Measurements from ENCODE around the gene IWS1. TPM values are rescaled to one million over a fixed set of nuclear protein-coding genes. Genes with fewer than 3 reads are reported as not detected.

Gene IWS1
- polyA plus RNA-seq, 3 donors from 2014 or later = 3.8 to 32.2 (median 13.1) TPM

GRCh38 chr2:127514076-127514475 is 12.2 kb downstream of the IWS1 start:
- H3K4me1 Mint-ChIP-seq = peaks cover 70 to 90% of the 10 kb centered on the region in 2 donors
- no peak overlapping the region for H3K4me3 Mint-ChIP-seq
- no peaks in the 10 kb centered on the region for H3K27me3 Mint-ChIP-seq (ENCODE audit: low read depth in 3 of 3)

GRCh38 chr2:127512362-127512761 is 13.9 kb downstream of the IWS1 start:
- no peak for DNase-seq
- peaks cover 0 to 16% (median 9%) of the 10 kb centered on the region in 3 donors for H3K36me3 Mint-ChIP-seq
- H3K4me1 Mint-ChIP-seq = peaks cover 77 to 100% of the 10 kb centered on the region in 2 donors
- no peaks in the 10 kb centered on the region for H3K9me3 Mint-ChIP-seq
- peak overlapping the region in 5 of 6 donors; percentile 8 to 75 (median 12) for H3K27ac Mint-ChIP-seq
- H3K4me3 Mint-ChIP-seq = no peak overlapping the region
- H3K27me3 Mint-ChIP-seq (ENCODE audit: low read depth in 3 of 3) = no peaks in the 10 kb centered on the region

More at GRCh38 chr2:127514076-127514475, 12.2 kb downstream of the IWS1 start:
- H3K27ac Mint-ChIP-seq = peak overlapping the region in 3 of 6 donors; percentile 14 to 41 (median 35)
- H3K36me3 Mint-ChIP-seq = peaks cover 4 to 21% (median 14%) of the 10 kb centered on the region in 3 donors
- no peak for DNase-seq
- no peaks in the 10 kb centered on the region for H3K9me3 Mint-ChIP-seq

- Mint-ChIP-seq H3K9me3 (no peaks in the 10 kb centered on the region), H3K4me1 (peaks cover 74 to 100% of the 10 kb centered on the region in 2 donors), H3K27ac (peak overlapping the region; percentile 12 to 77 (median 40)), H3K36me3 (peaks cover 0 to 12% (median 4%) of the 10 kb centered on the region in 3 donors), H3K4me3 (no peak overlapping the region), H3K27me3 (ENCODE audit: low read depth in 3 of 3) (no peaks in the 10 kb centered on the region)
- no peak for DNase-seq
Observed at GRCh38 chr2:127511917-127512316, 14.4 kb downstream of the IWS1 start.

GRCh38 chr2:127511090-127511695 is 15.1 kb downstream of the IWS1 start:
- DNase-seq = no peak
- Mint-ChIP-seq H3K27ac (peak overlapping the region; percentile 1 to 77 (median 43)), H3K27me3 (ENCODE audit: low read depth in 3 of 3) (no peaks in the 10 kb centered on the region), H3K4me3 (no peak overlapping the region), H3K9me3 (no peaks in the 10 kb centered on the region), H3K4me1 (peaks cover 74 to 97% of the 10 kb centered on the region in 2 donors), H3K36me3 (peaks cover 0 to 10% (median 4%) of the 10 kb centered on the region in 3 donors)

GRCh38 chr2:127510073-127510472 is 16.2 kb downstream of the IWS1 start:
- Mint-ChIP-seq H3K4me1 (peaks cover 67 to 86% of the 10 kb centered on the region in 2 donors), H3K9me3 (no peaks in the 10 kb centered on the region), H3K36me3 (peaks cover 0 to 7% (median 4%) of the 10 kb centered on the region in 3 donors), H3K27me3 (ENCODE audit: low read depth in 3 of 3) (no peaks in the 10 kb centered on the region), H3K27ac (peak overlapping the region in 4 of 6 donors; percentile 1 to 57 (median 13)), H3K4me3 (no peak overlapping the region)
- no peak for DNase-seq

- DNase-seq = no peak
- no peaks in the 10 kb centered on the region for H3K27me3 Mint-ChIP-seq (ENCODE audit: low read depth in 3 of 3)
- H3K9me3 Mint-ChIP-seq = no peaks in the 10 kb centered on the region
- peak overlapping the region in 2 of 6 donors; percentile 9 to 45 for H3K27ac Mint-ChIP-seq
- no peak overlapping the region for H3K4me3 Mint-ChIP-seq
- peaks cover 3 to 20% (median 6%) of the 10 kb centered on the region in 3 donors for H3K36me3 Mint-ChIP-seq
- peaks cover 55 to 72% of the 10 kb centered on the region in 2 donors for H3K4me1 Mint-ChIP-seq
Observed at GRCh38 chr2:127508631-127509034, 17.7 kb downstream of the IWS1 start.

GRCh38 chr2:127508023-127508630 is 18.2 kb downstream of the IWS1 start:
- DNase-seq = no peak
- H3K27me3 Mint-ChIP-seq (ENCODE audit: low read depth in 3 of 3) = no peaks in the 10 kb centered on the region
- peaks cover 6 to 23% (median 9%) of the 10 kb centered on the region in 3 donors for H3K36me3 Mint-ChIP-seq
- H3K27ac Mint-ChIP-seq = peak overlapping the region in 3 of 6 donors; percentile 7 to 45 (median 15)
- H3K9me3 Mint-ChIP-seq = no peaks in the 10 kb centered on the region
- H3K4me1 Mint-ChIP-seq = peaks cover 51 to 67% of the 10 kb centered on the region in 2 donors
- H3K4me3 Mint-ChIP-seq = no peak overlapping the region

- Mint-ChIP-seq H3K36me3 (peaks cover 19 to 37% (median 22%) of the 10 kb centered on the region in 3 donors), H3K27me3 (ENCODE audit: low read depth in 3 of 3) (no peaks in the 10 kb centered on the region), H3K9me3 (no peaks in the 10 kb centered on the region), H3K4me1 (peaks cover 35 to 51% of the 10 kb centered on the region in 2 donors), H3K4me3 (no peak overlapping the region), H3K27ac (no peak overlapping the region)
- no peak for DNase-seq
Observed at GRCh38 chr2:127506510-127506909, 19.8 kb downstream of the IWS1 start.

GRCh38 chr2:127504552-127505430 is 21.5 kb downstream of the IWS1 start:
- Mint-ChIP-seq H3K4me1 (peaks cover 21 to 33% of the 10 kb centered on the region in 2 donors), H3K36me3 (peaks cover 25 to 52% (median 36%) of the 10 kb centered on the region in 3 donors), H3K4me3 (no peak overlapping the region), H3K27me3 (ENCODE audit: low read depth in 3 of 3) (no peaks in the 10 kb centered on the region), H3K27ac (peak overlapping the region in 1 of 6 donors; percentile 0), H3K9me3 (no peaks in the 10 kb centered on the region)
- no peak for DNase-seq

GRCh38 chr2:127503491-127503890 is 22.8 kb downstream of the IWS1 start:
- no peaks in the 10 kb centered on the region for H3K27me3 Mint-ChIP-seq (ENCODE audit: low read depth in 3 of 3)
- H3K36me3 Mint-ChIP-seq = peaks cover 30 to 61% (median 41%) of the 10 kb centered on the region in 3 donors
- H3K4me3 Mint-ChIP-seq = no peak overlapping the region
- no peak for DNase-seq
- peak overlapping the region in 1 of 6 donors; percentile 1 for H3K27ac Mint-ChIP-seq
- H3K9me3 Mint-ChIP-seq = no peaks in the 10 kb centered on the region
- H3K4me1 Mint-ChIP-seq = peaks cover 14 to 20% of the 10 kb centered on the region in 2 donors

- Mint-ChIP-seq H3K36me3 (peaks cover 33 to 69% (median 61%) of the 10 kb centered on the region in 3 donors), H3K4me3 (no peak overlapping the region)
Observed at GRCh38 chr2:127498386-127498785, 27.9 kb downstream of the IWS1 start.

GRCh38 chr2:127490283-127490682 is 36.0 kb downstream of the IWS1 start:
- Mint-ChIP-seq H3K4me3 (no peak overlapping the region), H3K27me3 (ENCODE audit: low read depth in 3 of 3) (peaks cover 0 to 1% (median 0%) of the 10 kb centered on the region in 3 donors), H3K27ac (no peak overlapping the region), H3K36me3 (peaks cover 28 to 58% (median 50%) of the 10 kb centered on the region in 3 donors), H3K9me3 (no peaks in the 10 kb centered on the region), H3K4me1 (peaks cover 19 to 32% of the 10 kb centered on the region in 2 donors)
- no peak for DNase-seq

More at GRCh38 chr2:127498386-127498785, 27.9 kb downstream of the IWS1 start:
- DNase-seq = no peak
- H3K9me3 Mint-ChIP-seq = no peaks in the 10 kb centered on the region
- no peaks in the 10 kb centered on the region for H3K4me1 Mint-ChIP-seq
- no peaks in the 10 kb centered on the region for H3K27me3 Mint-ChIP-seq (ENCODE audit: low read depth in 3 of 3)
- peak overlapping the region in 3 of 6 donors; percentile 21 to 81 (median 68) for H3K27ac Mint-ChIP-seq

- Mint-ChIP-seq H3K36me3 (peaks cover 17 to 54% (median 41%) of the 10 kb centered on the region in 3 donors), H3K27ac (peak overlapping the region; percentile 74 to 91 (median 84)), H3K27me3 (ENCODE audit: low read depth in 3 of 3) (peaks cover 0 to 2% (median 1%) of the 10 kb centered on the region in 3 donors), H3K4me1 (peaks cover 28 to 43% of the 10 kb centered on the region in 2 donors), H3K9me3 (no peaks in the 10 kb centered on the region), H3K4me3 (peak overlapping the region in 4 of 5 donors; percentile 24 to 68 (median 38))
- DNase-seq = no peak
Observed at GRCh38 chr2:127486247-127487058, 39.8 kb downstream of the IWS1 start.
